ENCODE measurements around the gene SPATA24.
"Not testable (repeated sequence)": the region's sequence is repeated elsewhere in the genome, so short reads cannot be mapped to it uniquely, and the experiment has no call there.

Gene SPATA24

DNA sequence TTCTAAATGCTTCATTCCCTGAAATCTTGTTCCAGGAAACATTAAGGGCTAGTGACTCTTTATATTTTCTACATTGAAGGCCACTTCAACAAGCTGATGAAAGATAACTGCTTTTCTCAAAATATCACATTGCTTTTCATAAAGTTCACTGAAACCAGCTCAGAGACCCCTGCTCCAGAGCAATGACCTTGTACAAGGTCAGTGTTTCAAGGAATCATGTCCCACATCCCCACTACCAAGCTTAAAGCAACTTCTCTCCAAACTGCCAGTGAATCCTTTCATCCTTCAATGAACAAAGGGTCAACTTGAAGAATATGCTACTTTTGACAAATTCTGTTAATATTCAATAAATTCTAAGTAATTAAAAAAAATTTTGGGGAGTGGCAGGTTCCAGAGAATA is 12.0 kb upstream of the SPATA24 start:
- DNase-seq: no peak

DNA sequence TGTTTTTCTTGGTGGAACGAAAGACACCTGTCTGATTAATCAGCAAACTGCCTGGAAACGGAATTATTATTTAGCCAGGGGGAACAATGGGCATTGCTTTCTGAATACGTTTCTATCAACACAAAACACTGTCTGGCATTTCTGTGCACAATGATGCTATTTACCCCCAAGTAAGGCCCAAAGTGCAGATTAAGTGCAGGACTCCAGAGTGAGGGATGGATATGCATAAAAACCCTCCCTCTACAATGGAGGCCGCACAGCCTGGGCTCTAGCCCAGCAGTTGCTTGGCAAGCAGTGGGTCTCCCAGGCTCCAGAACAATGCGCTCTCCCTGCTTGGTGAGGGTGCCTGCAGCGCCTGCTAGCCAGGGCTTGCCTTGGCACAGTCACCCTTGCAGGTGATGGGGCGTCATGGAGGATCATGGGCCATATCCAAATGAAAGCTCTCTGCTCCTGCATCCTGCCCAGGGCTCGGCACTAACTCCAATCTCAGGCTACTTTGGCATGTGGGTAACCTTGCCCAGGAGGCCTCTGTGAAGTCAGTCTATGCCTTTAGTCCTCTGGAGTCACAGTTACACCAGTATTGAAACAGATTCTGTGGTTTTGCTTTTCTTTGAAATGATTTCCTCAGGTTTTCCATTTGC is 11.5 kb upstream of the SPATA24 start:
- DNase-seq: no peak

DNA sequence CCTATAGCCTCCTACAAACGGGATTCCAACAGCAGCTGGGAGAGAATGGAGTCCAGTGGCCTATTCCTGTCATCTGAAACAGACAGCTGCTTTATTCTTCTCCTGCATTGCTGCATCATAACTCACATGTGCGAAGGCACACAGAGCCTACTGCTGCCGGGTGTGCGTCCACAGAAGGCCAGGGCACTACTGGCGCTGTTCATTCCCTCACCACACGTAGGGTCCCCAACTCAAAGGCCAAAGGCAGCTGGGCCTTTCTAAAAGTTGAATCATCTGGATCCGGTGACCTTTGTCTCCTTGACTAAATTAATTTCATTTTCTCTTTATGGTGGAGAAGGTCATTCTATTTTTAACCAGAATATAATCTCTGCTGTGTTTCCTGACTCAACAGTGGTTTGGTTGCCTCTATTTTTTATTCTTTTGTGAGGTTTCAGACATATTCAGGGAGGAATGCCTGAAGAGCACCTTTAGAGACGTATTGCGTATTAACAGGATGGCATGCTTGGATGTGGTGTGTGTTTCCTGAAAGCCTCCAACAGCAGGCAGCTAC is 10.8 kb upstream of the SPATA24 start:
- DNase-seq: no peak

DNA sequence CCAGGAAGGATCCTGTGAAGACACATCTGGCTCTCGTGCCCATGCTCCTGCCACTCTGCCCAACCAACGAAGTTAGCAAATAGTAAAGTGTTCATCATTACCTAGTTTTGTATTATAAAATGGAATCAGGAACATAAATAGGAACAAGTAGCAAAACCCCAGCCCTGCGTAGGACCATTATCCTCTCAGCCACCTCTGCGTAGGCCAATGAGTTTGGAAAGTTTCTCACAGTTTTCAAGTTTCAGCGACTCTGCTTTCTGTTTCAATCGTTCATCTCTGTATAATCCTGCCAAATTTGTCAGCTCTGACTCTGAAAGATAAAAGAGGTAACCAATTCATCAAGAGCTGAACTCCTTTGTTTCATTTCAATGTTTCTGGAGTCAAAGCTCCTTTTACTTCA is 10.1 kb upstream of the SPATA24 start:
- no peak for DNase-seq

DNA sequence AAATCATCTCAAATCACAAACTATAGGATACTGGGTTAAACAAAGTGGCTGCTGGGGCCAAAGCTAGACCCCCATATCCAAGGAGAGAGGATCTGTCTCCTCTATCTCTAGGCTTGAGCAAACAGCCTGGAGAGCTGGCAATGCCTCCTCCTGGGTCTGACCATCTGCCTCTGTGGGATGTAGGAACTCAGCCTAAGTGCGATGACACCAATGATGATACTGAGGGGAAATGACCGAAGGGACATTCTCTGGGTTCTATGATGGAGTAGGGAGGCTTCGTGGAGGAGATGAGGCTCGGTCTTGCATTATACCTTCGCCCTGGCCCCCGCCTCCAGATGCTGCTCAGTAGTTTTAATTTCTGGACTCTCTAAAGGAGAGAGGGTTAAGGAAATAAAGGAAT is 9.3 kb upstream of the SPATA24 start:
- no peak for DNase-seq

DNA sequence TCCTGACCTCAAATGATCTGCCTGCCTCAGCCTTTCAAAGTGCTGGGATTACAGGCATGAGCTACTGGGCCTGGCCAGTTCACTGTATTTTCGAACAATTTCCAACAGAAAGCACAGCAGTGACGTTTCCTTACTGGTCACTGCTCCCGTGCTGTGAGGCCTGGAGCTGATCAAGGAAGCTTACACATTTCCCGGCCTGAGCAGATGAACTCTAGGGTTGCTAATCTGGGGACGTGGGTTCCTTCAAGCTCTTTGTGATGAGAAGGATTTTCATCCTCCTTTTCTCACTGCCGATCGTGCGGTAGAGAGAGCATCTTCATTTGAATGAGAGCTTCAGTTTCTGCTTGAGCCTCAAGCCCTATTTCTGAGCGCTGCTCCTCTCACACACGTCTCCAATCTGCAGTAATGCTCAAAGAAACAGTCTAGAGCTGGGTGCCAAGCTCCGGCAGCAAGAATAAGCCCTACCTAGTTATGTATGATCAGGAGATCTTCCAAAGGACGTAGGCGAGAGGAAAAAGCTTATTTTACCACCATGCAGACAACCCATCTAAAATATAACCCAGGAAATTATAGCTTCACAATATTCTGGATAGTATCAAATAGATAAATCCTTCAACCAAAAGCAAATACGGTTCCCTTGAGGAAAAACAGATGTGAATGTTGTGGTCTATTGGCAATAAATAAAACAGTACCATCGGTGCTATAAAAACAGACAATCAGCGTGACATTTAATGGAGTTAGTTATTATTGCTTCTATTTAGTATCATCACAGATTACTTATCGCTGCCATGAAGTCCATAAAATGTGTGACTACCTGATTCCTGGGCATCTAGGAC is 7.3 kb upstream of the SPATA24 start:
- no peak for DNase-seq

DNA sequence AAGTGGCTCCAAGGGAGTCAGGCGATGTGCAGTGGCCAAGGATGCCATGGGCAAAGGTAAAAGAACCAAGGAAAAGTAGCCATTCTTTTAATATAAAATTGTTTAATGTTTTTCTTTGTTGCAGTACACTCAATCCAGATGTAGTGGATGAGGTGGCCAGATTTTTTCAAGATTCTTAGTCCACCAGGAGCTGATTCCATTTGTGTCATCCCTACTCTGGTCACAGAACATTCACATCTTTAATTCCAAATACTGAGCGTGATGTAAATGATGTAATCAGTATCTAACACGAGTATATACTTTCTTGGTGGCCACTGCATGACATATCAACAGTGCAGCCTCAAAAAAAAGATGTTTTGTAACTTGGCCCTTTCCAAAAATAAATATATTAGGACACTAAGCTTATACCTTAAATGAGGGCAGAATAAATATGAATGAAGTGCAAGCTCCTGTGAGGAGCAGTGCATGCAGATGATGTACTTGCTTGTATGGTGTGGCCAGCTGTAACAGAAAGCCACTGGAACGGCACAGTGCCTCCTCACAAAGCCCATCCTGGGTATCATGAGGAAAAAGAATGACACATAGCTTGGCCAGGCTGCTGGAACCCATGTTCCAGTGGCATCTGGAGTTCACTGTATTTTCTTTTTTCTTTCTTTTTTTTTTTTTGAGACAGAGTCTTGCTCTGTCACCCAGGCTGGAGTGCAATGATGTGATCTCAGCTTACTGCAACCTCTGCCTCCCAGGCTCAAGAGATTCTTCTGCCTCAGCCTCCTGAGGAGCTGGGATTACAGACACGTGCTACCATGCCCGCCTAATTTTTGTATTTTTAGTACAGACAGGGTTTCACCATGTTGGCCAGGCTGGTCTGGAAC is 6.5 kb upstream of the SPATA24 start:
- DNase-seq: no peak

DNA sequence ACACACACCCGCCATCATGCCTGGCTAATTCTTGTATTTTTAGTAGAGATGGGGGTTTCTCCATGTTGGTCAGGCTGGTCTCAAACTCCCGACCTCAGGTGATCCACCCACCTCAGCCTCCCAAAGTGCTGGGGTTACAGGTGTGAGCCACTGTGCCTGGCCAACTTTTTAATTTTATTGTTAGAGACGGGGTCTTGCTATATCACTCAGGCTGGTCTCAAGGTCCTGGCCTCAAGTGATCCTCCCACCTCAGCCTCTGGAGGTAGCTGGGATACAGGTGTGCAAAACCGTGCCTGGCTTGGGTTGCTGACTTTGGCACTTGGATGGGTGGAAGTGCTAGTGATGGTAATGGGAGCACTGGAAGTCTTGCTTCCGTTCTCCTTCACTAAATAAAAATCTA is 5.2 kb upstream of the SPATA24 start:
- DNase-seq: not testable (repeated sequence)

DNA sequence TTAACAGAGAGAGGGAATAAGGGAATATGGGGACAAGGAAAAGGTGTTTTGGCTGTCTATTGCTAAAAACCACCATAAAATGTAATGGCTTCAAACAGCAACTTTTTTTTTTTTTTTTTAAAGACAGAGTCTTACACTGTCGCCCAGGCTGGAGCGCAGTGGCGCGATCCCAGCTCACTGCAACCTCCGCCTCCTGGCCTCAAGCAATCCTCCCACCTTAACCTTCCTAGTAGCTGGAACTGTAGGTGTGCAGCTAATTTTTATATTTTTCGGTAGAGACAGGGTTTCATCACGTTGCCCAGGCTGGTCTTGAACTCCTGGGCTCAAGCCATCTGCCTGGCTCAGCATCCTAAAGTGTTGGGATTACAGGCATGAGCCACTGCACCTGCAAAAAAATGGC is 4.3 kb upstream of the SPATA24 start:
- no peak for DNase-seq

DNA sequence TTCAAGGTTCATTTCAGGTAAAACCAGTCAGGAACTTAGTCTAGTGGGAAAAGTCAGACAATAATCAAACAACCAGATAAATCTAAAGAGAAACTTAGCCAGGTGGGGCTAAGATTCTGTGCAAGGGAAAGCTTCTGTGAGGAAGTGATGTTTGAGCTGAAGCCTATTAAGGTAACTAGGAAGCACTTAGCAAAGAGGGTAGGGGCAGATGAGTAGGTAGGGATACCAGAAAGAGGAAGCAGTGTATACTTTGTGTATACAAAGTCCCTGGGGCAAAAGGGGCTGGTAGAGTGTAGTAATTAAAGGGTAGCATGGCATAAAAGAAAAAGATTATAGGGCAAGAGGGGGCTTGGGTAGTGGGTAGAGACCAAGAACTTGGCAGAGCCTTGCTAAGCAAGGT is 3.6 kb upstream of the SPATA24 start:
- DNase-seq: no peak

DNA sequence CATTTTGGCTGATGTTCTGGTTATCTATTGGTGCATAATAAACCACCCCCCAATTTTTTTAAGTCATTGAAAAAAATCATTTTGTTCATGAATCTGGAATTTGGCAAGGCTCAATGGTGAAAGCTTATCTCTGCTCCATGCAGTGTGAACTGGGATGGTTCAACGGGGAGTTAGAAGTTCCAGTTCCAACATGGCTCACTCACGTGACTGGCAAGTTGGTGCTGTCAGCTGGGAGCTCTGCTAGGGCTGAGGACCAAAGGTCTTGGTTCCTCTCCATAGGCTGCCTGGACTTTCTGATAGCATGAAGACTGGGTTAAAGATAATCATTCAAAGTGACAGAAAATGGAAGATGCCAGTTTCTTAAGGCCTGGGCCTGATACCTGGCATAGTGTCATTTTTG is 3.1 kb upstream of the SPATA24 start:
- no peak for DNase-seq

DNA sequence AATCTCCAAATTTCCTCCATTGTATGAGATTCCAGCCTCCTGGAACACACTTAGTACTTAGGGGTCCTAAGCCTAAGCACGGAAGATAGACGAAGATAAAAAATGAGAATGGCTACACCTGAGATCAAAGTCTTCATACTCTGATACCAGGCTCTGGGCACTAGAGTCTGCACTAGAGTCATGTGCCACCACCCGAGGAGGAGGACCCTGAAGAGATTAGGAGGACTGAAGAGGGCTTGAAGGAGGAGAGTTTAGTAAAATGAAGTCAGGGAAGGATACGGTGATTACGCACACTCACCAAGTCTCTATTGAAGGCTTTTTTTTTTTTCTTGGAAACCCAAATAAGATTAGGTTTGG is 573 bp upstream of the SPATA24 start:
- DNase-seq: no peak

DNA sequence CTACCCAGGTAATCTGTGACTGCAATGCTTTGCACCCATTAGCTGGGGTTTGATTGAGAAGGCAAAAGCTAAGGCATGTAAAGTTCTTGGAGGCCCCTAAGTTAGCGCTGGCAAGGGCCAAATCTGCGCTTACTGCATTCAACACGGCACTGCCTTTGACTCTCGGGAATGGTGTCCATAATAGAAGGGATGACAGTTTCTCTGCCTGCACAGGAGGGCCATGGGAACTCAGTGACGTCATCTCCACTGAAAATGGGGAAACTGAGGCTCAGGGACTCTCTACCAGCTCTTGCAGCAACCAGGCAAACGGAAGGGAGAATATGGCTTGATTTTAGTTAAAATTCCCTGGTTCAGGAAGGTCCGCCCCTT is 487 bp downstream of the SPATA24 start:
- DNase-seq: no peak

DNA sequence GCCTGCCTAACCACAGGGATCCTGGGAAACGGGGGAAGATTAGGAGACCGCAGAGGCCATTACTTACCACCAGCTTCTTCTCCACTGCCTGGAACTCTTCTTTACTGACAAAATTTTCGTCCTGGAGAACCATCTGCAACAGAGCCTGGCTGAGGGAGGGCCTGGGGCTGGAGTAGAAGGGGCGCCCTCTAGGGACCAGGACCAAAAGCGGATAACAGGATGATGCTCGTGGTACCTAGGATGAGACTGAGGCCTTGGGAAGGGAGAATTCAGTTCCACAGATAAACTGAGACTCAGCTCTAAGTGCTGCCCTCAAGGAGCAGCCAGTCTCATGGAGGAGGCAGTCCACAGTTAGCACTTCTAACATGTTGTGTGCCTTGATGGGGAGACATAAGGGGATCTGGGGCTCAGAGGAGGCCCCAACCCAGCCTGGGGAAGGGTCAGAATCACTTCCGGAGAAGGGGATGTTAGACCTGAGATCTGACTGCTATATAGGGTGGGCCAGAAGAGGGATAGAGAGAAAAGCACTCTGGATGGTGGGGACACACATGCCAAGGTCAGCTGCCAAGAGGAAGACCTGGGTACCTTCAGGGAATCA is 1.2 kb downstream of the SPATA24 start:
- no peak for DNase-seq

DNA sequence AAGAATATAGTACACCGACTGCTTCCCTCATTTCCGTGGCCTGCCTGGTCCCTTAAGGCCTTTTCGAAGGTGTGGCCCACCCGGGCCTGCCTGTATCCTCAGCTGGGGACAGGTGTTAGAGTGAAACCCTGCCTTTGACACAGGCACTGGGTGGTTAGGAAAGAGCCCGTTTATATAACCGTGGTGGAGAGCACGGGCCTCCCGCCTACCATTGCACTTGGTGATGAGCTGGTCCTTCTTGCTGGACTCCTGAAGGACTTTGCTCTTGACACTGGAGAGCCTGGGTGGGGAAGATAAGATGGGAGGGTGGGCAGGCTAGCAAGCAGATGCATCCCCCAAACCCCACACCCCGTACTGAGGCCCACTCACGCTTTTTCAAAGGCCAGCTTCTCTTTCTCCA is 2.3 kb downstream of the SPATA24 start:
- DNase-seq: no peak

DNA sequence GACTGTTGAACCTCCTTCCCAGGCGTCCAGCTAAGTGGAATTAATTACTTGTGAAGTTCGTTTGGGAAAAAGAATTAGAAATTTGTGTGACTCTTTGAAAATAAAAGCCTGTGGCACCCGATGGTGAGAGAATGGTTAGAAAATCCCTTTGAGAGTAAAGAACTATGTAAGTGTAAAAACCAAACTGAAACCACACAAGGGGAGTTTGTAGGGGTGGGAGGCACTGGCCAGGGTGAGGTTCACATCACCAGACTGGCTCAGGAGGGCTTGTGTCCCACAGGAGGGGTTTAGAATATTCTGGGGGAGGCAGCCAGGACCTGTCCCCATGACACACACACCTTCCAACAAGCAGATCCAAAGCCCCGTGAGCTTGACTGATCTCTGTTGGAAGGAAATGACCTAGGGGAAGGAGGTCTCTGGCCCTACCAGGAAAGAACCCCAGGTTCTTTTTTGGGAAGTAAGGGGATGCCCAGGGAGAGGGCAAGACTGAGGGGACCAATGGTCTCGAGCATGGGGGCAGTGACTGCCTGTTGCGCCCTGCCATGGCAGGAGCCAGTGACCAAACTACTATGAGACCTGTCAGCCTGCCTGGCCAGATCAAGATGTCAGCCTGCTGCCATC is 4.3 kb downstream of the SPATA24 start:
- no peak for DNase-seq

DNA sequence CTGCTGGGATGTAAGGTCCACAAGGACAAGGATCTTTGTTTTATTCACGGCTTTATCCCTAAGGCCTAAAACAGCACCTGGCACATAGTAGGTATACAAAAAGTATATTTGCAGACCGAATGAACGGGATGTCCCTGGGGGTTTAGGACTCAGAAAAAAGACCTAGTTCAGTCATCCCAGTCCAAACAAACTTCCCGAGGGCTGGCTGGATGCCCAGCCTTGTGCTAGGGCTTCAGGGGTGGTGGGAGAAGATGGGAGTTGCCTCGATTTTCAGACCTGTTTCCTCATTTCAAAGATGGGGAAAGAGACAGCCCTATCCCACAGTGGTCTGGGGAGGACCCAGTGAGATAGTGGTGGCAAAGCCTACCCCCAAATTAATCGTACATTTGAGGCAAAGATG is 6.0 kb downstream of the SPATA24 start:
- no peak for DNase-seq

DNA sequence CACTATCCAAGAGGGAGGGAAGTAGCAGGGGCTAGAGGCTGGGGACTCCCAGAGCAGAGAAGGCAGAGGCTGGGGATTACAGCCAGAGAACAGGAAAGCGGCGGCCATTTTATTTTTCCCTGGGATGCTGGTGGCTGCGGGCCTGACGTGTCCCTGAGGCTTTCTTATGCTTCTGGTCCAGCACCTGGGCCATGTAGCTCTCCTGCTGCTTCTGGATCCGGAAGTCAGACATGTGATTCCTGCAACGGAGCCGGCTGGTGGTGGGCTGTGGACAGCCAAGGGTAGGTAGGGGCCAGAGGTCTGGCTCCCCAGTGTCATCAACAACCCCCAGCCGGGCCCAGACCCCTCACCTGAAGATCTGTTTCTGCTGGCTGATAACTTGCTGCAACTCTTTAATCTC is 7.2 kb downstream of the SPATA24 start:
- no peak for DNase-seq

DNA sequence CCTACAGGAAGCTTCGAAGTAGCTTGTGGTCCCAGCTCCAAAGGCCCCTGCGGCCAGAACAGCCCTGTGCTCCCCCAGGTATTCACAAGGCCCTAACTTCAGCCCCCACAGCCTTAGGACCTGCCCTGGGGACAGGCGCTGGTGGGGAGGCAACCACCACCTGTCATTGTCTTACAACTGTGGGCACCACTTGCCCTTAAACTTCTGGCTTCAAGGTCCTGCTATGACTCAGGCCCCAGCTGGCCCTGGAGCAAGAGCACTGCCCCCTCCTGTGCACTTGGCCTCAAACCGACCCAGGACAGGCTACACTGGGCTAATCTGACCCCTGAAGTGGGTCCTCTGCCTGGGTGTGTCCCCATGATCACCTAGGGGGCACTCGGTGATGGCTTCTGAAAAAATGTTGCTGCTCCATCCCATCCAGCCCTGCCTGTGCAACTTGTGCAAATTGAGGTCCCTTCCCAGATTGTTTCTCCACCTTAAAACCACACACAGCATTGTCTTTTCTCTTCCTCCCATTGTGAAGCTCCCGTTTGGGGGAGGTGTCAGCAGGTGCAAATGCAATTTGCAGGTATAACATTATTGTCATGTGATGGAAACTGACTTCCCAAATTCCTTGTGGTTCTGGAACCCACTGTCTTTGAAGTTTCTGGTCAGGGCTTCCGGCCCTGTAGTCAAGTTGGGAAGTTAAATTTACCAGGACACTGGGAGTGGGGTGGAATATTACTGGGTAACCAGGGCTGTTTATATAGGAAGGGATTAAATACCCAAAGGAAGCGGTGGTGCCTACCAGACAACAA is 7.8 kb downstream of the SPATA24 start:
- no peak for DNase-seq

DNA sequence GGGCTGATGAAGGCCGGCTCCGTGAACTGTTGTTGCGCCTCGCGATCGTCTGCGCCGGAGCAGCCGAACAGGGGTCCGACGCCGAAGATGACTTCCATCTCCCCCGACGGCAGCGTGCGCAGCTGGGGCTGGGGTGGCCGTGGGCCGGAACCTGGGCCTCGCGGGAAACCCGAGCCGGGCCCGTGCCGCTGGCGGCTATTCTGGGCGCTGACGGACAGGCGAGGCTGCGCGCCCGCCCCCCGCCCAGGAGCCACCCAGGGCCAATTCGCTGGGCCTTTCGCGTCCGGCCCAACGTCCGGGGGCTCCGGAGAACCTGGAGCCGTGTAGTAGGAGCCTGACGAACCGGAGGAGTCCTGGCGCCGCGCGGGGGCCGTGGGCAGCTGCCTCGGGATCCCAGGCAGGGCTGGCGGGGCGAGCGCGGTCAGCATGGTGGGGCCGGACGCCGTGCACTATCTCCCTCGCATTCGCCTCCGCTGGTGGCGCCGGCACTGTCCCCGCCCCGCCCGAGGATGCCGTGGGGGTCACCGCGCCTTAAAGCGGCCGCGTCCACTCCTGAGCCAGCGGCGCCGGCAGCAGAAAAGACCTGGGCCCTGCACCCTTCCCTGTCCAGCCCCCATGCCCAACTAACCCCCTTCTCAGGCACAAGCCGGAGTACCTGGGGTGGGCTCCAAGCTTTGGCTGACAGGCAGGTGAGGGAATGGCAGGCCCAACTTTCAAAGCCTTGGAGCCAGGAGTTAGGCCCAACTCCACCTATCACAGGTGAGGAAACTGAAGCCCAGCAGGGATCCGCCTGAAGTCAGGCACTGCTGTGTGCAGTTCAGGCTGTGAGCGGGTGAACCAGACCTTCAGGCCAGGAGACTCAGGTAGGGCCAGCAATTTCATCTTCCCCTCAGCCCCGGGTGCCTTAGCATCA is 9.0 kb downstream of the SPATA24 start, which contains the start of gene PROB1:
Gene PROB1, minus strand, starts transcription at position 451 of the 913 bp plus-strand sequence. Its CDS starts 23 bp downstream, at position 428.
- DNase-seq: no peak

Data from activated CD4-positive, alpha-beta T cell treated with anti-CD3 and anti-CD28 coated beads for 4 hours (primary cell).